HG02970 (cell line): ENCODE data around the gene IPO5.
"Not testable (repeated sequence)": the region's sequence is repeated elsewhere in the genome, so short reads cannot be mapped to it uniquely, and the experiment has no call there.

Experiments
- ATAC-seq: cut with Tn5 transposase; IDR thresholded peaks from one replicate; pipeline ENCODE4 v1.9.1; 2021; ENCODE audit warnings: mild to moderate bottlenecking, moderate library complexity, moderate number of reproducible peaks; ENCODE audit not compliant: unreplicated experiment, low FRiP score

The IPO5 gene

GRCh38 chr13:98007001-98007400, 53.5 kb downstream of the IPO5 start:
- ATAC-seq = no peak

- no peak for ATAC-seq
Measured at GRCh38 chr13:98013241-98013640, 59.8 kb downstream of the IPO5 start.

- no peak for ATAC-seq
Measured at GRCh38 chr13:98014766-98015165, 61.3 kb downstream of the IPO5 start.

- ATAC-seq = no peak
Measured at GRCh38 chr13:98018293-98018692, 64.8 kb downstream of the IPO5 start.

- ATAC-seq = no peak
Measured at GRCh38 chr13:98019186-98019585, 65.7 kb downstream of the IPO5 start.

- no peak for ATAC-seq
Measured at GRCh38 chr13:98020271-98020670, 66.8 kb downstream of the IPO5 start.

GRCh38 chr13:98022210-98022609, 68.7 kb downstream of the IPO5 start:
- ATAC-seq = no peak

DNA sequence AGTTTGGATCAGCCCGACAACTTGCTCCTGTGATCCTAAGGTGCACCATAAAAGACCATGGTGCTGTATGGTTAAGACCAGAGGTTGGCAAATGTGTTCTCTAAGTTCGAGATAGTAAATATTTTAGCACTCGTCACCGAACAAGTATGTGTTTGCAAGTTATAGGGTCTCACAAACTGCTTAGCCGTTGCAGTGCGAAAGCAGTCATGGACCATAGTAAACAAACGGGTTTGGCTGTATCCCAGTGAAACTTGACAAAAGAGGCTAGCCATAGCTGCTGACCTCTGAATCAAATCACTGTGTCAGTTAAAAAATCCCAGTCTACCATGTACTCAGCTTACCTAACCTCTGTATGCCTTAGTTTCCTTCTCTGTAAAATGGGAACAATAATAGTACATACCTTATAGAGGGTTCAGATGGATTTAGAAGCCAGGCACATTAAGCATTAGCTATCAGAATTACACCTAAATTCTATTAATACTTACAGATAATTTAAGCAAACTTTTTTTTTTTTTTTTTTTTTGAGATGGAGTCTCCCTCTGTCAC, 72.1 kb downstream of the IPO5 start:
- ATAC-seq = no peak

DNA sequence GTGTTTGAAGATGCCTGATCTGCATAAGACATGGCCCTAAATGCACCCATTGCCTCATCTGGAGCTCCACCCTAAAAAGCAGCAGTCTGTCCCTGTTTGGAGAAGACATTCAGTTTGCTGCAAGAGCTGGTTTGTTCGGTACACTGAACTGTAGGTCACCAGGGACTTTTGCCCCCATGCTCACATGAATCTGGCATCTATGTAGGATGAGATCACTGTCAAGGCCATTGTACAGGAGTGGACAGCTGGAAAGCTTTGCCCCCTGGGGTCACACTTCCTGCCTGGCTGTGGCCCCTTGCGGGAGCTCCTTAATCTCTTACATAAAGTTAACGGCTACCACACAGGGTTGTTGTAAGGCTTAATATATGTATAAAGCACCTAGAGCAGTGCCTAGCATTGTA, 73.0 kb downstream of the IPO5 start:
- no peak for ATAC-seq

GRCh38 chr13:98032168-98032567, 78.7 kb downstream of the IPO5 start:
- ATAC-seq = no peak

DNA sequence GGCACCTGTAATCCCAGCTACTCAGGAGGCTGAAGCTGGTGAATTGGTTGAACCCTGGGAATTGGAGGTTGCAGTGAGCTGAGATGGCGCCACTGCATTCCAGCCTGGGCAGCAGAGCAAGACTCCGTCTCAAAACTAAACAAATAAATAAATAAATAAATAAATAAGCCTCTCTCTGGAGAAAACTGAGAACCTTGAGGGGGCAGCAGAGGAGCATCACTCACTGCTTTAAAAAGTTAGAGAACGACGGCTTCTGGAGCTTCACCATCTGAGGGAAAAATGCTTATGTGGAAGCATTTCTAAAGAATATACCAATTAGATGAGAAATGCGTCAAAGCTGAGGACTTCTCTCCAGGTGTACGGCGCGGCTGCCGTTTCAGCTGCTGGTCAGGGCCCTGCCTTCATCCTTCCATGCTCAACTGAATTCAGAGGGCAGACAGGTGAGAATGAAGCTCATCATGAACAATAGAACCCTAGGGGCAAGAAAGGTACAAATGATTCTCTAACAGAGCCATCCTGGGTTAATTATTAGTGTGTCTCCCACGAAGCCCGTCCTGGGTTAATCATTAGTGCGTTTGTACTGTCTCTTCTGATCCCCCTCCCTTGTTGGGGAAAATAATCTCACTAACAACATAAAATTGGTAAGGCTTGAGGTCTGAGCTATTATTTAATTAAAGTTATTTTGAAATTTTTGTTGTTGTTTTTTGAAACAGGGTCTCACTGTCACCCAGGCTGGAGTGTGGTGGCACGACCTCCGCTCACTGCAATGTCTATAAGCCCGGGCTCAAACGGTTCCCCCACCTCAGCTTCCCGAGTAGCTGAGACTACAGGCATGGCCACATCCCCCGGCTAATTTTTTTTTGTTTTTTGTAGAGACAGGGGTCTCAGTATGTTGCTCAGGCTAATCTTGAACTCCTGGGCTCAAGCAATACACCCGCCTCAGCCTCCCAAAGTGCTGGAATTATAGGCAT, 80.1 kb downstream of the IPO5 start:
- ATAC-seq = no peak

DNA sequence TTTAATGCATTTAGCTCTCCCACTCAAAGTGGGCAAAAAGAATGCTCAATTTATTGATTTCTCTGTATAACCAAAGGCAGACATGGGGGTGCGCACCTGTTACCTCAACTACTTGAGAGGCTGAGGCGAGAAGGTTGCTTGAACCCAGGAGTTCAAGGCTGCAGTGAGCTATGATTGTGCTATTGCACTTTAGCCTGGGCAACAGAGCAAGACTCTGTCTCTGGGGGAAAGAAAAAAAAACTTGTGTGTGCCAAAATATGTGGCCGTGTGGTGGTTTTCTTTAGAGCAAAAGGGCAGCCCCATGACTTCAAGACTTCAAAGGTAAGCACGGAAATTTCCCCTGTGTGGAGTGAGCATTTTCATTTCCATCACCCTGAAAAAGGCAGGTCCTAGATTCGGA, 81.9 kb downstream of the IPO5 start:
- ATAC-seq = no peak

GRCh38 chr13:98036564-98037302, 83.3 kb downstream of the IPO5 start:
- not testable (repeated sequence) for ATAC-seq

DNA sequence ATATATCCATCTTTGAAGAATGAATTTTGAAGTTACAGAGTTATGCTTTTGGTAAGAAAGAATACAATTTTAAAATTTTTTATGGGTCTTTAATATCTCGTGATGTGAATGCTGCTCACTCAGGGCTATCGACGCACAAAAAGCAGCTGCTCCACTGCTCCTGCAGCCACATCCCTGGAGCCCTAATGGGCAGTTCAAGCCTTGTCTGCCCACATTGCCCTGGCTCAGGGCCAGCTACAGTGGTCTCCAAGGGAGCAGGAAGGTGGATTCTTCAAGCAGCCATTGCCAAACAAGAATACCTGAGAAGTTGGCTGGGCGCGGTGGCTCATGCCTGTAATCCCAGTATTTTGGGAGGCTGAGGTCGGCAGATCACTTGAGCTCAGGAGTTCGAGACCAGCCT, 85.8 kb downstream of the IPO5 start:
- no peak for ATAC-seq

- no peak for ATAC-seq
Measured at GRCh38 chr13:98039964-98040363, 86.5 kb downstream of the IPO5 start.

GRCh38 chr13:98041081-98041820, 87.8 kb downstream of the IPO5 start:
- no peak for ATAC-seq

DNA sequence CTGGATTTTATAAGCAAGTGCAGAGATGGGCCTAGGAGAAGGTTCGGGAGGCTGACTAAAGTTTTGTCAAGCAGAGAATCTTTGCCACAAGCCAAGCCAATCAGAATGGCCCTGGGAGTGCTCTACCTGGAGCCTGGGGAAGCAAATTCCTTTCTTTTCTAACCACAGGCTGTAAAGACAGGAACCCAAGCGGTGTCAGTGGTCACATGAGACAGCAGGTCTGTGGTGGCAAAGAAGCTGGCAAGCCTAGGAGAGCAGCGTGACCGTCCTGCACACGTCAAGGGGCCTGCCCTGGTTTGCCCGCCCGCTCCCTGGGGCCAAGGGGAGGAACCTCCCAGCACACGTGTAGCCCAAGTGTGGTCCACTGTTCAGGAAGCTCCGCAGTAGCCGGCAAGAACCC, 90.8 kb downstream of the IPO5 start:
- no peak for ATAC-seq

- ATAC-seq = not testable (repeated sequence)
Measured at GRCh38 chr13:98047785-98048184, 94.3 kb downstream of the IPO5 start.

GRCh38 chr13:98048265-98048664, 94.8 kb downstream of the IPO5 start:
- no peak for ATAC-seq

- no peak for ATAC-seq
Measured at GRCh38 chr13:98050041-98050466, 96.6 kb downstream of the IPO5 start.

- ATAC-seq = no peak
Measured at GRCh38 chr13:98052412-98052811, 98.9 kb downstream of the IPO5 start.
